ENCODE measurements around the gene PIBF1. TPM values are rescaled to one million over a fixed set of nuclear protein-coding genes. Genes with fewer than 3 reads are reported as not detected.

Gene PIBF1
- total RNA-seq, 1 experiment from 2014 or later: 5.5 TPM

GRCh38 chr13:73062468-73062867 is 280.5 kb downstream of the PIBF1 start:
- DNase-seq (ENCODE audit: low read depth): no peak
- in situ Hi-C loops (cut with HindIII; ENCODE audit: low pct_unique_long_range_greater_than_20kb, low sequenced_read_pairs): no loop called here

- in situ Hi-C loops (cut with HindIII; ENCODE audit: low pct_unique_long_range_greater_than_20kb, low sequenced_read_pairs): no loop called here
- no peak for DNase-seq (ENCODE audit: low read depth)
These were observed 281.2 kb downstream of the PIBF1 start for GRCh38 chr13:73063166-73063565.

GRCh38 chr13:73065036-73065435 is 283.1 kb downstream of the PIBF1 start:
- DNase-seq (ENCODE audit: low read depth): peak; percentile 25
- in situ Hi-C loops (cut with HindIII; ENCODE audit: low pct_unique_long_range_greater_than_20kb, low sequenced_read_pairs): no loop called here

- DNase-seq (ENCODE audit: low read depth): no peak
- in situ Hi-C loops (cut with HindIII; ENCODE audit: low pct_unique_long_range_greater_than_20kb, low sequenced_read_pairs): no loop called here
These were observed 283.9 kb downstream of the PIBF1 start for GRCh38 chr13:73065665-73066340.

Other genes with a start within 250 kb of the PIBF1 start
- 29.8 and 39.4 TPM in 2 replicates for gene MZT1, start 54.5 kb upstream of the PIBF1 start, total RNA-seq (2014; rRNA removed; shearing (Covaris generic); ENCODE audit: low replicate concordance)
- 13.0 and 14.0 TPM in 2 replicates for gene BORA, start 54.2 kb upstream of the PIBF1 start, total RNA-seq (2014; rRNA removed; shearing (Covaris generic); ENCODE audit: low replicate concordance)
- 10.6 and 18.4 TPM in 2 replicates for gene DIS3, start 233 bp upstream of the PIBF1 start, total RNA-seq (2014; rRNA removed; shearing (Covaris generic); ENCODE audit: low replicate concordance)

Data from Caki2 (cell line).